Suppressor macrophage treated with lipopolysaccharide for 4 hours (primary cell): ENCODE results near the gene RSBN1L.
"Not testable (repeated sequence)": the region's sequence is repeated elsewhere in the genome, so short reads cannot be mapped to it uniquely, and the experiment has no call there.

Experiments used
- DNase-seq: peaks from one replicate; pipeline ENCODE4 v3.0.0-alpha.2; 2020

Gene RSBN1L

DNA sequence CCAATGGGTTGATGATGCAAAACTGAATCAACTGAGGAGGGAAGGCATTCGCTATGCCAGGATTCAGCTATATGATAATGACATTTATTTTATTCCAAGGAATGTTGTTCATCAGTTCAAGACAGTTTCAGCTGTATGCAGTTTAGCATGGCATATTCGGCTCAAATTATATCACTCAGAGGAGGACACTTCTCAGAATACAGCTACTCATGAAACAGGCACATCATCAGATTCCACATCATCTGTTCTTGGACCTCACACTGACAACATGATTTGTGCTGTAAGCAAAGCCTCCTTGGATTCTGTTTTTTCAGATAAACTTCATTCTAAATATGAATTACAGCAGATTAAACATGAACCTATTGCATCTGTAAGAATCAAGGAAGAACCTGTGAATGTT, 82.3 kb downstream of the RSBN1L start:
- no peak for DNase-seq

DNA sequence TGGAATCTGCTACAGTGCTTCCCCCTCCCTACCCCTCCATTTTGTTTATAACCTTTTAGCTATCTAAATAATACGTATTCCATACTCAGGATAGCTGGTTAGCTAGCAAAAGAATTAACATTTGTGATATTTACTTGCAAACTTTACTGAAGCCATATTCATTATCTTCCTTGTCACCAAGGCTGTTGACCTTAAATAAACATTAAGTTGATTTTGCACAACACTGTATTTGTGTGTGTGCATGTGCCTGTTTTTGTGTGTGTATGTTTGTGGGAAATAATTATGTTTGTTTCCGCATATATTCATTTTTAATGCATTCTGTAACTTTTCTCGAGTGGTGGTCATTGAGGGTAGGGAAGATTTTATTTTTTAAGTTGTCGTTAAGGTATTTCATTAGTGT, 86.1 kb downstream of the RSBN1L start:
- no peak for DNase-seq

DNA sequence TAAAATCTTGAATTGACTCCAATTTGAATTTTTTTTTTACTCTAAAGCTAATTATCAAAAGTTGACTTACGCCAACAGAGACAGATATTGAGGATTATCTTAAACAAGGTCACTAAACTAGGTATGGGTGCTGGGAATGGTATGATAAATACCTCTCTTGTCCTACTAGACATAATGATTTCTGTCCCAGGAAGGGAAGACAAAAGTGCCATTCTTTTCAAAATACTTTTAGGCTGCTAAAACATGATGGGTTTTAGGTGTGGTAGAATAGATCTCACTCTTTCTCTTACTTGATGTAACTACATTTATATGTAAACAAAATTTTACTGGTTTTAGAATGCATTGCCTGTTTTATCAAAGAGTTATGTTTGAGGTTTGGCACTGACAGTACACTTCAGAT, 86.9 kb downstream of the RSBN1L start:
- no peak for DNase-seq

DNA sequence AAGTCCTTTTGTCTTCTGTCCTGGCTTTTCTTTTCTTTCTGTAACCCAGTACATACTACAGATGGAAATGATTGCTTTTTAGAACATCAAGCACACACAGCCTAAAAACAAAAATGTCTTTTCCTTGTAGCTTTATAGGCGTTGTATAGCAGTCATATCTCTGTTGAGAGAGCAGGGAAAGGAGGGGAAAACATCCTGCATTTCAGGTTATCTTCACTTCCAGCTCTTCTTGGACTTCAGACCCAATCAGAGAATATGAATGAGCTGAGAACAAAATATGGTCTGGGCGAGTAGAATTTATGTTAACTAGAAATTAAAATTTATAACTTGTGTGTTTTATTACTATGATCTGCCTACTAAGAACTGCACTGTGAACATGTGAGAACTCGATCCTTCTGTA, 87.3 kb downstream of the RSBN1L start:
- DNase-seq, result no peak

DNA sequence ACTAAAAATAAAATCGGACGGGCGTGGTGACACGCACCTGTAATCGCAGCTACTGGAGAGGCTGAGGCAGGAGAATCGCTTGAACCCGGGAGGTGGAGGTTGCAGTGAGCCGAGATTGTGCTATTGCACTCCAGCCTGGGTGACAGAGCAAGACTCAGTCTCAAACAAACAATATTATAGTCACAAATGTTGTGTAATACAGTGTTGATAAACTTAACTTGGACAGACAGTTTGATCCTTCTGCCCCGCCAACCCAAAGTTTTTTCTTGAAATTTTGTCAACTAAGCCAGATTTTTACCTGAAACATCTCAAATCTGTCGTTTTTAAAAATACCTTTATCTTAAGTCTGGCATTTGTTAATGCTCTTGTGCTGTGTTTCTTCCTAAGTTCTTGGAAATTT, 88.2 kb downstream of the RSBN1L start:
- DNase-seq, result not testable (repeated sequence)

DNA sequence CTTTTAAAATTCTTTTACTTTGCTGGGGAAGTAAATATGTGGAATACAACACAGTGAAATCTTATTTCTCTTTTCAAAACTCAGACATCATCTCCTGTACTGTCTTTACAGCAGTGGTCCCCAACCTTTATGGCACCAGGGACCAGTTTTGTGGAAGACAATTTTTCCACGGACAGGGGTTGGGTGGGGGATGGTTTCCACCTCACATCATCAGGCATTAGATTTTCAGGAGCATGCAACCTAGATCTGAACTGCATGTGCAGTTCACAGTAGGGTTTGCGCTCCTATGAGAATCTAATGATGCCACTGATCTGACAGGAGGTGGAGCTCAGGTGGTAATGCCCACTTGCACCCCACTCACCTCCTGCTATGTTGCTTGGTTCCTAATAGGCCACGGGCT, 89.8 kb downstream of the RSBN1L start:
- no peak for DNase-seq

DNA sequence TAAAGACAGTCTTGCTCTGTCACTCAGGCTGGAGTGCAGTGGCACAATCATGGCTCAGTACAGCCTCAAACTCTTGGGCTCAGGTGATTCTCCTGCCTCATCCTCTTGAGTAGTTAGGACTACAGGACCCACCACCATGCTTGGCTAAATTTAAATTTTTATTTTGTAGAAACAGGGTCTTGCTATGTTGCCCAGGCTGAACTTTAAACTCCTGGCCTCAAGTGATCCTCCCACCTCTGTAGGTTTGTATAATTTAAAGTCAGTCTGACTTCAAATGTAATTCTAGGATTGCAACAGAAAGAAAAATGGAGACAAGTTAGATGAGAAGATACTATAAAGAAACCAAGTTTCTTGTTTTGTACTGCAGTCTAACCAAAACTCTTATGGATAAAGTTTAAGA, 90.5 kb downstream of the RSBN1L start:
- no peak for DNase-seq

DNA sequence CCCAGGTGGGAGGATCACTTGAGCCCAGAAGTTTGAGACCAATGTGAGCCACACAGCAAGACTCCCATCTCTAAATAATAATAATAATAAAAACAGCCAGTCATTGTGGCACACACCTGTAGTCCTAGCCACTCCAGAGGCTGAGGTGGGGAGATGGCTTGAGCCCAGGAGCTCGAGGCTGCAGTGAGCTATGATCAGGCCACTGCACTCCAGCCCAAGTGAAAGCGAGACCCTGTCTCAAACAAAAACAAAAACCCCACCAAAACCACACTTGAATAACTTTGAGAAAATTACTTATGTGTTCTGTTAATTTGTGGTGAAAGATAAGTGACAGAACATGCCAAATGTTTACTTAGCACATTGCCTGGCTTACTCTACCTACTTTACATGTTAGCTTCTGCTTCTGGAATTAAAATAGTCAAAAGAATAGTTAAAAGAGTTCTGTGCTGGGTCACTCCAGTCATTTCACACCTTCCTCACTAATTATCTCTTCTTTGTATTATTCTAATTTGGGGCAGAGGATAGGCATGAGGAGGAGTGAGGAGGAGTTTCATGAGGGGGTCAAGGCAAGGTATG, 92.2 kb downstream of the RSBN1L start:
- DNase-seq, result no peak

DNA sequence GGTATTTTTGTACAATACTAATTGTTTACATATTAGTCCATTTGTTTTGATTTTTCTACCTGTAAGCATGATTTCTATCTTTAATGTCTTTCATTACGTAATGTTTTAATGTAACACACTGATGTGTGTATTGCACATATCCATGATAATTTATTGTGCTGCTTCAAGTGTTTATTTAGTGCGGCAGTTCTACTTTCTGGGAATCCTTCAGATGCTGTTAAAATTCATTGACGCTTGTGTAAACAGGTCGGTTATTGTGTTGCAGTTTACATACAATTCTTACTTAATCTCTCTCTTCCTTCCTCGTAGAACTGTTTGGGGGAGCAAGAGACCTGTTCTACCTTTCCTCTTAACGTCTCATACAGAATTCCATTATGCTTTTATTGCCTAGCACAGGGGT, 95.1 kb downstream of the RSBN1L start:
- no peak for DNase-seq

DNA sequence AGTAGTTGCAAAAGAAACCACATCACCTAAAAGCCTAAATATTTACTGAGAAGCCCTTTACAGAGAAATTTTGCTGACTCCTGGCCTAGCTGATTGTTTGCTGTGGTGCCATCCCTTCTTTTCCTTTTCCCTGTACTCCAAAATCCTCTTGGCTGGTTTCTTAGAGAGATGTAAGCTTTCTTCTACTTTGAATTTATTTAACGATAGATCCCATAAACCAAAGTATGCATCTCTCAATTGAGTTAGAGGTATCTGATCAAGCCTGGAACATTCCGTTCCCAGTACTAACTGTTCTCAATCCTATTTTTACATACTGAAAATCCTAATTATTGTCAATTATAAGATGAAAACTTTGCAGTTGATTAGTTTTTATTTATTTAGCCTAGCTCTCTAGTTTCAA, 95.7 kb downstream of the RSBN1L start:
- no peak for DNase-seq

DNA sequence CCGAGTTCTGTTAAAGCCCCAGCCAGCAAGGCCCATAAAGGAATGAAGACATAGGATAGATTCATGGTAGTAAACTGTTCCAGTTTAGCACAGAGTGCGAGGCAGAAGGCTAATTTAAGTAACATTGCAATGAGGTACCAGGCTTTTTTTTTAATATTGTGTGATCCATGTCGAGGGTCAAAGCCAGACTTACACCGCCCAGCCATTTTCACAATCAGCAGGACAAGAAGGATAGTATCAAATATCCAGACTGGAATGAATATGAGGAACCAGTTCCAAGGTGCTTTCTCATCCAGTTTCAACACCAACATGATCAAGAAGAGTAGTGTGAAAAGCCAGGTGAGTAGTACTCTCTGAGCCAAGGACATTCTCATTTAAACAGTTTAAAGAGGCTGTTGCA, 97.7 kb downstream of the RSBN1L start:
- DNase-seq, result no peak

DNA sequence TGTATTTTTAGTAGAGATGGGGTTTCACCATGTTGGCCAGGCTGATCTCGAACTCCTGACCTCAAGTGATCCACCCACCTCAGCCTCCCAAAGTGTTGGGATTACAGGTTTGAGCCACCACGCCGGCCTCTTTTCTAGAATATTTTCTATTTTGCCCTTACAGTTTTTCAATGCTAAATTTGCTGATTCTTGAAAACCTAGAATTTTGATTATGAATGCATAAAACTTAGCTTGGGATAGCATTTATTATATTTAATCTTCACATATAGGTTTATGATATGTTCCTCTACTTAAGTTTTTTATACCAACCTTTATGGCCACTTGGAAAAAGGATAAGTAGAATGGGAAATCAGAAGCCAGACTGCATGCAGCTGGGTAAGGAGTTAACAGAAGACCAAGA, 99.8 kb downstream of the RSBN1L start:
- no peak for DNase-seq

DNA sequence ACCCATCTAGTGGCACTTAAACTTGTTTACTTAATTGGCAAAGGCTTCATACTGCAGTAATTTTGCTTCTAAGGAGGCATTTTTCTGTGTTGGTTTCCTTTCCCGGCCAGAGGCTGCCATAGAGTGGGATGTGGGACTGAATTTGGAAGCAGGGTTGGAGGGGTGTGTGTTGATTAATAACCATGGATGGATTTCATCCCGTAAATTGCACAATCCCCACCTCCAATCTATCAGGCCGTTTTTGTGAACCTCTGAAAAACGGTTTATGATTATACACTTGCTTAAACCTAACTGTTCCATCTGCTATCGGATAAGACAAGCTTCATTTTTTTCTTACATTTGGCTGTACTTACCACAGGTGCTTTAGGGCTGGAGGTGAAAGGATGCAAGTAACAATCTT, 100.7 kb downstream of the RSBN1L start:
- no peak for DNase-seq

DNA sequence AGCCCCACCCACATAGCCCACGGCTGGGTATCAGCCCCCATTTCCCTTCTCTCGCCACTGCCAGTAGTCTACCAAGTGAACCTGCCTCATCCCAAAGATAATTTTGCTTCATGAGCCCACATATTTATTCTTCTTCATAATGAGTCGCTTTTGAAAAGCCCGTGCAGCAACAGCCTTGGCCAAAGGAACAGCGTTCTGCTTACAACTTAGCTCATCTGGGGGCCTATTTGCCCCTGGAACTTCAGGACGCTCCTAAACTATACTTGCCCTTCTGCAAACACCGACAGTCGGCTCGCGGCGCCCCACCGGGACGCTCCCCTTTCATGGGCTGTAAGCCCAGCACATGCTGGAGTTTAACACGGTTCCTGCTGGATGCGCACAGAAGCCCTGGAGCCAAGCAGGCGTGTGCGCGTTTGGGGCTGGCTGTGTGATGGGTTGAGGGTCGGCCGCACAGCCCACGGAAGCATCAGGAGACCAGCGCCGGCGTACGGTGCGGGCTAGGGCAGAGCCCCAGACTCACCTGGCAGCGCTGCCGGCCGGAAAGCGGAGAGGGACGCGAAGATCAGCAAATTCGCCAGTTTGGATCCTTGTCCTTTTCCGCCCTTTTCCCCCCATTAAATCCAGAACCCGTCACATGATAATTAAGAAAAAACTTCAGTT, 101.6 kb downstream of the RSBN1L start:
- no peak for DNase-seq

DNA sequence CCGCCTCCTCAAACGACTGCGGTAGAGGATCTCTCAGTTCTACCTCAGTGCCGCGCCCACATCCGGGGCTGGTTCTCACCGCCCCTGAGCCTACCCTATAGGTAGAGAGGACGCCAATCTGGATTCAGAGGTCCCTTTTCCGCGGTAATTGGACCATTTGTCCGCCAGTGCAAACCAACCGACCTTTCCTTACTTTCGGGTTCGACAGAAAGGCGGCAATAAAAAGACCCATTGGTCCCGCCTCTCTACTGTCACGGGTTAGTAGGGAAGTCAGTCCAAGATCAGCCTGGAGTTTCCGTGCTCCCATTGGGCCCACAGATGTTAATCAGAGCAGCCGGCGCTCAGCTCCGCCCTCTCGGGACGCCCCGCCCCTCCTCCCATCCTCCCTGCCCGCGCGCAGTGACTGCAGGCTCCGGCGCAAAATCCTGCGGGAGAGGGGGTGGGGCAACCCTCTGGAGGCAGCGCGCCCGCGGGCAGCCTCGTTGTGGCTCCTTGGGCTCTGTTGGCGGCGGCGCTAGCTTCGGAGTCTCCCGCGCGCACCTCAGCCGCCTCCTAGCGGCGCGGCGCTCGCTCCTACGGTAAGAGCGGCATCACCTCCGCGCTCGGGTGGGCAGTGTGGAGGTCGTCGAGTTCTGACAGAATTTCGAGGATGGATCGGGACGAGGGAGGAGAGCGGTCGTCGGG, 102.3 kb downstream of the RSBN1L start, which contains the start of the genes PHTF2 and TMEM60:
Gene PHTF2 (plus strand): TSS at position 380 of the 684 bp plus-strand sequence.
Gene TMEM60 (minus strand): TSS at position 41 of the 684 bp plus-strand sequence. CDS start 4,061 bp downstream, outside the sequence.
- DNase-seq, result peak; percentile 99

DNA sequence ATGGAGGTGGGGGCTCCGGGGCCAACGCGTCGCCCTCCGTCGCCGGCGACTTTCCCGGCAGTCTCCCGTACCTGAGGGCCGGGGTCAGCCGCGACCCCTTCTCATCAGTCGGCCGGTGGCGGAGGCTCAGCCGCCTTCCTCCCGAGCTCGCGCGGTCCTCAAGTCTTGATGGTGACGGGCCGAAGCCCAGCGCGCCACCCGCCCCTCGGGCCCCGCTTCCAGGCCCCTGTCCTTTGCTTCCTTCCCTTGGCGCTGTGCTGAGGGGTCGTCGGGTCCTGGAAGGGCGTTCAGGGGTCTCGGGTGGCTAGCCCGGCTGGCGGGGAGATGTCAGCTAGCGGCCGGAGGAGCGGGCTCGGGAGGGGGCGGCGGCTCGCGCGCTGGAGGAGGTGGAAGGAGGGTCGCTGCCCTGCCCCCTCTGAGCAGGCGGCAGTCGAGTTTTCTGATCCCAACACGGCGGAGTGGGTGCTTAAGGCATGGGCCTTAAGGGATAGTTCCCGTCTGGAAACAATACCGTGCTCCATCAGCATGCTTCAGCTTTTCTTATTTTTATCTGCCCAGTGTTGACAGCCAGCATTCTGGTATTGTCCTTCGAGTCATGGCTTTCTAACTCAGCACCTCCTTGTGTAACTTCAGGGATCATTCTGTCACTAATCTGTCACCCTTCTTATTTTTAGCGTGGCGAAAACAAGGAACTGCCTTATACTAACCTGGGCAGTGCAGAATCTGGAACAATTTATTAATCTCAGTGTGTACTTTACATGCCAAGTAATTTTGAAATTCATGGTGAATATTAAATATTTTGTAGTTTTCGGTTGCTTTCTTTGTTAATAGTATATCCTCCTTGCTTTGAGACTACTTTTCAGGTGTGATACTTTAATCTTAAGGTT, 103.1 kb downstream of the RSBN1L start:
- DNase-seq, result peak; percentile 69

DNA sequence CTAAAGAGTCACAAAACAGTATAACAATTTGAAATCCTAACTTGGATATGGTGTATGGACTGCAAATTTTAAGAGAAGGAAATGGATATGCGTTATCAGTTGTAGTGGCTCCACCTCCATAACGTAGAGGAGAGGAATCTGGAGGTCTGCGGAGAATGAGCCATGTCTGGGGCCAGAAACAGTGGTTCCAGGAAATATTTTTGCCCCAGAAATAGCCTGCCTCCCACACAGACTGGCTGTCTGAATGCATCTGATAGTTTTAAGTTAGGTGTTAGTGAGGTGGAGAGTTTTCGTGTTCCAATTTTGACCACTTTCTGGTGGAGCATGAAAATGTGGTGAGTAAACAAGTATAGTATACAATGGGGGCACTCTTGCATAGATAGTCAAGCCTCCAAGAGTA, 103.9 kb downstream of the RSBN1L start:
- no peak for DNase-seq

DNA sequence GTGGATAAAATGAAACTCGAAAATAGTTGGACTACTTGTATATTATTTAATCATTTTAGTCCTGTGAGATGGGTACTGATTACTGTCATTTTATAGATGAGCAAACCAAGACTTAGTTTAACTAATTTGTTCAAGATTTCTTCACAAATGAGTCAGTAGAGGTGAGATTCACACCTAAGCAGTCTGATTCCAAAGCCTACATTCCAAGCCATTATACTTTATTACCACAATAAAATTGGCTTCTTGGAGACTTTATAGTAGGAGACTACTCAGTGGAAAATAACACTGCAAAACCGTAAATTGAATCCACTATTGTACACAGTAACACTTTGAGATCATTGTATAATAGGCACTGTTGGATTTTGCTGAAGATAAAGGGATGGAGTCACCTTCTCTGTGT, 104.5 kb downstream of the RSBN1L start:
- no peak for DNase-seq

DNA sequence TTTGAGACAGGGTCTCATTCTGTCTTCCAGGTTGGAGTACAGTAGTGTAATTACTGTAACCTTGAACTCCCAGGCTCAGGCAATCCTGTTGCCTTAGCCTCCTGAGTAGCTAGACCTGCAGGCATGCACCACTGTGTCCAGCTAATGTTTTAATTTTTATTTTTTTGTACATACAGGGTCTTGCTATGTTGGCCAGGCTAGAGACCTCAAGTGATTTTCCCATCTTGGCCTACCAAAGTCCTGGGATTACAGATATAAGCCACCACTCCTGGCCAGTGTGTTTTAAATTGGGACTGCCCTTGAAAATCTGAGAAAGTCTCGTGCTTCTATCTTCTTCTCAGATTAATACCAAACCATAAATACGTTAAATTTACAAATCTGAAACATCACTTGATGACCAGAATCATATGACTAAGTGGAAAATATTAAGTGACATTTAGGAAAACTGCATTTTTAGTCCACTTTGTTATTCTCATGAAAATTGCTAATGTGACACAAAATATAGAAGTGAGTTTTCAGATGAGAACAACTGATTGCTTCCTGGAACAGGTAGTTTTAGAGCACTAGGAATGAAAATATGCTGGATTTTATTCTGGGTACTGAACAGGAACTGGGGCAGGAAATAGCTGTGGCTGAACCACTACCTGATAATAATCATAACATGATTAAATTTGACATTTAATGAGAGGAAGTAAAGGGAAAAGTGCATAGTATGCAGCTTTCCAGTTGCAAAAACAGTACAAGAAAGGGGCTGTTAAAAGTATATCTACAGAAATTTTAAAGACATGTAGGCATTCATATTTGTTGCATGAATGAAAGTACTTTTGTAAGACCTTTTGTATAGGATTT, 106.5 kb downstream of the RSBN1L start:
- peak; percentile 23 for DNase-seq

DNA sequence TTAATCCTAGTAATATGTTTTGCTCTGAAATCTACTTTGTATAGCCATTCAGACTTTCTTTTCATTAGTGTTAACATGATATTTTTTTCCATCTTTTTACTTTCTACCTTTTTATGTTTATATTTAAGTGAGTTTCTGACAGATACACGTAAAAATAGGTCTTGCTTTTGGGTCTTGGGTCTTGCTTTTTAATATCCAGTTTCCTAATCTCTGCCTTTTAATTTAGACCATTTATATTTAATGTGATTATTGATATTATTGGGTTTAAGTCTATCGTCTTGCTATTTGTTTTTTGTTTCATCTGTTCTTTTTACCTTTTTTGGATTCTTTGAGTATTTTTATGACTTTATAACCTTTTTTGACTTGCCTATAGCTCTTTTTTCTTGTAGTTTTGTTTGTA, 110.2 kb downstream of the RSBN1L start:
- no peak for DNase-seq

DNA sequence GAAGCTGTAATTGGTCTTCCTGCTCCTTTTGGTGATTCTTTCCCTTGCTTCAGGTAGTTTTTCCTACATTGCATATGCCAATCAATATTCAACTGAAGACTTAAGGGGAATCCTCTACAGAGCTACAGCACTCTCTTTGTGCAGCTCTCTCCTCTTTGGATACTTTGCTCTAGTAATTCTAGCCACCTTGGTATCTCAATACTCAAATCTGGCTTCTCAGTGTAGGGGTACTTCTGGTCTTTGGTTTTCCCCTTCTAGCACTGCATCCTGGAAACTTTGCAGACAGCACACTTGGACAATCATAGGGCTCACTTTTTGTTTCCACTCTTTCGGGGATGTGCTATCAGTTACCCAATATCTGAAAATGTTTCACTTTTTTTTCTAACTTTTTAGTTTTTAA, 112.3 kb downstream of the RSBN1L start:
- DNase-seq, result no peak

DNA sequence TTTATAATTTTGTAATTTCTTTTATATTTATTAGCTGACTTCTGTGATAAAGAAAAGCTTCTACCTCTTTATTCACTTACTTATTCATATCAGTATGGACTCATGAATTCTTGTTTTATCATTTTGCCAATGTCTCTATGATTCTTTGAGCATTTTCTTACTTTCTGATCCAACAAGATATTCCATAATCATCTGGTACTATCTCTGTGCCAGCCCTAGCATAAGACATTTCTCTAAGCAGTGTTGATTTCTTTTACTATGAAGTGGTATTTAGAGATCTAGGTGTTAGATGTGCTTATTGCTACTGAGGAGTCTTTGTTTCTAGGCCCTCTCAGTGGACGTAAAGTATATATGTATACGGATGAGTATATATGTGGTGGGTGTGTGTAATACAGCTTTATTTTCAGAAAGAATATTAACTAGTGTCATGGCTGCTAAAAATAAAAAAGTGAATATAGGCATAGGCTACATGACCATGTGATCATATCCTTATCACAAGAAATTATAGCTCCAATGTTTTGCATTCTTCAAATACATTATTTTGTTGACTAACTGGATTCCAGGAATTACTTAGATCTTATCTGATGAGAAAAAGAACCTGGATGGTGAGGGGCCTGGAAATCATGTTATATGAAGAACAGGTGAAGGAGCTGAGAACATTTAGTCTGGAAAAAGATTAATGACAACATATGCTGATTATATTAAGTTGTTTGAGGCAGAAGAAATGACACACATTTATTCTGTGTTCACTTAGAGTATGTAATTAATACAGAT, 115.4 kb downstream of the RSBN1L start:
- no peak for DNase-seq
